C4-2B (cell line): ENCODE data around the gene C13orf42.

Source experiments
- CTCF ChIP-seq: fragments of 450-650 bp; conservative IDR thresholded peaks from 2 replicates; pipeline ENCODE4 v1.5.1; 2017; ENCODE audit warnings: mild to moderate bottlenecking
- ZFX ChIP-seq: fragments of 450-650 bp; IDR thresholded peaks from 2 replicates; pipeline ENCODE4 v1.6.1; 2017

- TF ChIP-seq CTCF (no peak), ZFX (no peak)
Measured at GRCh38 chr13:51040431-51040830, 70.6 kb downstream of the C13orf42 start.
